Epithelial cell of proximal tubule (primary cell): ENCODE results near the gene ASCC1. TPM values are rescaled to one million over a fixed set of nuclear protein-coding genes. Genes with fewer than 3 reads are reported as not detected.

Experiments
- DNase-seq: peaks from one replicate; pipeline ENCODE4 v3.0.0-alpha.2; 2011; ENCODE audit warnings: low read depth
- H3K4me3 ChIP-seq: 2 replicates; pipeline ENCODE4 v1.5.1; 2011; ENCODE audit warnings: low read depth, mild to moderate bottlenecking, low read length
- total RNA-seq: library from RNA; depleted of rRNA; stranded (reverse); fragments of >200 nt; gene quantifications from 2 replicates; pipeline ENCODE4 v1.2.3, GENCODE V29; 2015
- TF ChIP-seq, protein P1 (sequence below): conservative IDR thresholded peaks from 2 replicates; pipeline ENCODE4 v1.5.1; 2012; ENCODE audit warnings: low read depth, mild to moderate bottlenecking, low read length

ASCC1 gene
- total RNA-seq, 1 donor from 2014 or later, result 21.4 TPM

DNA sequence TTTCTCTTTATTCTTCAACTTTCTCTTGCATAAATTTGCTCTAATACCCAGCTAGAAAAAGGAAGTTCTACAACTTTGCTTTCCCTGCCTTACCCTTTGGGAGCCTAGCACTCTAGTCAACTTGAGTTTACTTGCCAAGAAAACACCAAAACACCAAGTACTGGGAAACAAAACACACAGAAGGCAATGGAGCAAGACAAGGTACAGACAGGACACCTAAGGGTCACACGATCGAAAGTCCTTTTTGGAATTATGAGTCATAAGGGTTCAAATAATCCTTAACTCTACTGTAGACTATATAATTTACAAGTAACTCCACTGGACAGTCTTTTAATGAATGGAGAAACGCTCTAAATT, 42.8 kb downstream of the ASCC1 start:
- no peak for DNase-seq
- no peak overlapping the region for H3K4me3 ChIP-seq
- TF ChIP-seq, protein P1, sequence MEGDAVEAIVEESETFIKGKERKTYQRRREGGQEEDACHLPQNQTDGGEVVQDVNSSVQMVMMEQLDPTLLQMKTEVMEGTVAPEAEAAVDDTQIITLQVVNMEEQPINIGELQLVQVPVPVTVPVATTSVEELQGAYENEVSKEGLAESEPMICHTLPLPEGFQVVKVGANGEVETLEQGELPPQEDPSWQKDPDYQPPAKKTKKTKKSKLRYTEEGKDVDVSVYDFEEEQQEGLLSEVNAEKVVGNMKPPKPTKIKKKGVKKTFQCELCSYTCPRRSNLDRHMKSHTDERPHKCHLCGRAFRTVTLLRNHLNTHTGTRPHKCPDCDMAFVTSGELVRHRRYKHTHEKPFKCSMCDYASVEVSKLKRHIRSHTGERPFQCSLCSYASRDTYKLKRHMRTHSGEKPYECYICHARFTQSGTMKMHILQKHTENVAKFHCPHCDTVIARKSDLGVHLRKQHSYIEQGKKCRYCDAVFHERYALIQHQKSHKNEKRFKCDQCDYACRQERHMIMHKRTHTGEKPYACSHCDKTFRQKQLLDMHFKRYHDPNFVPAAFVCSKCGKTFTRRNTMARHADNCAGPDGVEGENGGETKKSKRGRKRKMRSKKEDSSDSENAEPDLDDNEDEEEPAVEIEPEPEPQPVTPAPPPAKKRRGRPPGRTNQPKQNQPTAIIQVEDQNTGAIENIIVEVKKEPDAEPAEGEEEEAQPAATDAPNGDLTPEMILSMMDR, result no peak

DNA sequence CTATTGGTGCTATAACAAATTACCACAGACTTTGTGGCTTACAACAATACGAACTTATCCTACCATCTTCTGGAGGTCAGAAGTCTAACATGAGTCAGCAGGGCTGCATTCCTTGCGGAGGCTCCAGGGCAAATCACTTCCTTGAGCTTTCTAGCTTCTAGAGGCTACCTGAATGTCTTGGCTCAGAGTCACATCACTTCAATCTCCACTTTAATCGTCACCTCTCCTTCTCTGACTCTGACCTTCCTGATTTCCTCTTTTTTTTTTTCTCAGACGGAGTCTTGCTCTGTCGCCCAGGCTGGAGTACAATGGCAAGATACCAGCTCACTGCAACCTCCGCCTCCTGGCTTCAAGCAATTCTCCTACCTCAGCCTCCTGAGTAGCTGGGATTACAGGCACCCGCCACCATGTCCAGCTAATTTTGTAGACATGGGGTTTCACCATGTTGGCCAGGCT, 44.9 kb downstream of the ASCC1 start:
- TF ChIP-seq, protein P1, result no peak
- H3K4me3 ChIP-seq, result no peak overlapping the region
- peak; percentile 92 for DNase-seq

DNA sequence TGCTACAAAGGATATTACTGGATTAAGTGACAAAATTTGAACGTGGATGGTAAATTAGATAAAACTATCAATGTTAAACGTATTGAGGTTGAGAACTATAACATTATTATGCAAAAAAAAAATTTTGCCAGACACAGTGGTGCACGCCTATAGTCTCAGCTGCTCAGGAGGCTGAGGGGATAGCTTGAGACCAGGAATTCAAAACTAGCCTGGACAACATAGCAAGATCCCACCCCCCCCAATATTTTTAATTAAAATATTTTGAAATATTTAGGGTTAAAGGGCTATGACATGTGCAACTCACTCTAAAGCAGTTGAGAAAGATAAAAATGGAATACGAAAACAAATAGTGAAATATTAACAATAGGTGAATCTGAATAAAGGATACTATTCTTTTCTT, 45.3 kb downstream of the ASCC1 start:
- TF ChIP-seq, protein P1, result no peak
- H3K4me3 ChIP-seq, result no peak overlapping the region
- no peak for DNase-seq

DNA sequence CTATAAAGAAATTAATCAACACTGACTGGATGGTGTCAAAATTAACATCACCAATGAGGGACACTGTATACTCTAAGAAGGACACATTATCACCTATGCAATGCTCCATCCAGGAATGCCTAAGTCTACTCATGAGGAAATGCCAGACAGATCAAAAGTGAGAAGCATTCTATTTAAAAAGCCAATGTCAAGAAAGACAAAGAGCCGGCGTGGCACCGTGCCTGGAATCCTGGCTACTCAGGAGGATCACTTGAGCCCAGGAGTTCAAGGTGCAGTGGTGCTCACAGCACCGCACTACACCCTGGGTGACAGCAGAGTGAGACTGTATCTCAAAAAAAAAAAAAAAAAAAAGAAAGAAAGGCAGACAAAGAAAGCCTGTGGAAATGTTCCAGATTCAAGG, 45.8 kb downstream of the ASCC1 start:
- TF ChIP-seq, protein P1, result no peak
- H3K4me3 ChIP-seq, result no peak overlapping the region
- no peak for DNase-seq

DNA sequence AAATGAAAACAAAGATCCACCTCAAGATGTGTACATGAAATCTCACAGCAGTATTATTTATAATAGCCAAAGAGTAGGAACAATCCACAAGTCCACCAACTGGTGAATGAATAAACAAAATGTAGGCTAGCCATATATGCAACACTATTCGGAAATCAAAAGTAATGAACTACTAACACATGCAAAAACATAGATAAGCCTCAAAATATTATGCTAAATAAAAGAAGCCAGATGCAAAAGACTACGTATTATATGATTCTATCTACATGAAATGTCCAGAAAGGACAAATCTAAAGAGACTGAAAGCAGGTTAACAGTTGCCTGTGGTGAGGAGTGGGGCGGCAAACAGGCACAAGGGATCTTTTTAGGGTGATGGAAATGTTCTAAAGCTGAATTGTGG, 49.0 kb downstream of the ASCC1 start:
- DNase-seq, result no peak
- TF ChIP-seq, protein P1, result no peak
- H3K4me3 ChIP-seq, result no peak overlapping the region

DNA sequence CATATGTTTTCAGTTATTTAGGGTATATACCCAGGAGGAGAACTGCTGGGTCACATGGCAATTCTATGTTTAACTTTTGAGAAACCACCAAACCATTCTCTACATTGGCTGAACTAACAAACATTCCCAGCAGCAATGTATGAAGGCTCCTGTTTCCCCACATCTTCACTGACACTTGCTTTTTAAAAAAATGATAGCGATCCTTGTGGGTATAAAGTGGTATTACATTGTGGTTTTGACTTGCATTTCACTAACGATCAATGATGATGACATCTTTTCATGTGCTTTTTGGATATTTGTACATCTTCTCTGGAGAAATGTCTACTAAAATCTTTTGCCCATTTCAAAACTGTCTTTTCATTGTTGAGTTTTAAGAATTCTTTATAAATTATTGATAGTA, 51.5 kb downstream of the ASCC1 start:
- H3K4me3 ChIP-seq, result no peak overlapping the region
- no peak for DNase-seq
- TF ChIP-seq, protein P1, result no peak

DNA sequence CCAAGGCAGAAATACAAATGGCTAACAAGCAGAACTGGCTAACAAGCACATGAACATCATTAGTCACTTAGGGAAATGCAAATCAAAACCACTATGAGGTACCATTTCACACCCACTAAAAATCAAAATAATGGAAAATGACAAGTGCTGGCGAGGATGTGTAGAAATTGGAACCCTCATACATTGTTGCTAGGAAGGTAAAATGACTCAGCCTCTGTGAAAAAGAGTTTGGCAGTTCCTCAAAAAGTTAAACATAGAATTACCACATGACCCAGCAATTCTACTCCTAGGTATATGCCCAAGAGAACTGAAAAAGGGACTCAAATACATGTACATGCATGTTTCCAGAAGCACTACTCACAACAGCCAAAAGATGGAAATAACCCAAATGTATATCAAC, 53.1 kb downstream of the ASCC1 start:
- H3K4me3 ChIP-seq, result no peak overlapping the region
- TF ChIP-seq, protein P1, result no peak
- DNase-seq, result no peak
